HG03039 (cell line): ENCODE results near the gene PTP4A2.
"Not testable (repeated sequence)": the region's sequence is repeated elsewhere in the genome, so short reads cannot be mapped to it uniquely, and the experiment has no call there.

Source experiments
- ATAC-seq: cut with Tn5 transposase; IDR thresholded peaks from one replicate; pipeline ENCODE4 v1.9.1; 2021; ENCODE audit warnings: mild to moderate bottlenecking, moderate library complexity; ENCODE audit not compliant: unreplicated experiment

PTP4A2 gene

DNA sequence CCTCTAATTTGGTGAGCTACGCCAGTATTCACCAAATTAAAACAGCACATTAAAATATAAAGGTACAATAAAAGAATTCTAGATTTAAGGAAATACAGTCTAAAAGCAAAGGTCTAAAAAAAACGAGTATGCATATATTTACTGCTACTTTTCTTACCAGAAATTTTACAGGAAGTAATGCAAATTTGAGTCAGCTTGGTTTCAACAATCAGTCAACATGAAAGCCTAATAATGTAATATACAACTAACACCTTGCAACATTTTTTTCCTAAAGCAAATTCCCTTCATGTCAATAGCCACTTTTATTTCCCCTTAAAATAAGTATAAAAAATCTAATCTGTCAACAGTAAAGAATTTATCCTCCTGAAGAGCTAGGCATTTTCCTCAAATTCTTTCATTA is 11.9 kb downstream of the PTP4A2 start:
- no peak for ATAC-seq

DNA sequence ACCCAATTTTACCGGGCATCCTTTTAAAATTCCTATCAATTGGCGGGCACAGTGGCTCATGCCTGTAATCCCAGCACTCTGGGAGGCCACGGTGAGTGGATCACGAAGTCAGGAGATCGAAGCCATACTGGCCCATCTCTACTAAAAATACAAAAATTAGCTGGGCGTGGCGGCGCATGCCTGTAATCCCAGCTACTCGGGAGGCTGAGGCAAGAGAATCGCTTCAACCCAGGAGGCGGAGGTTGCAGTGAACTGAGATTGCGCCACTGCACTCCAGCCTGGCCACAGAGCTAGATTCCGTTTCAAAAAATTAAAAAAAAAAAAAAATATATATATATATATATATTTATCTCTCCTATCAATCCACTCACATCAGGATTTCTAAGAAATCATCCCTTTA is 12.3 kb downstream of the PTP4A2 start:
- not testable (repeated sequence) for ATAC-seq

DNA sequence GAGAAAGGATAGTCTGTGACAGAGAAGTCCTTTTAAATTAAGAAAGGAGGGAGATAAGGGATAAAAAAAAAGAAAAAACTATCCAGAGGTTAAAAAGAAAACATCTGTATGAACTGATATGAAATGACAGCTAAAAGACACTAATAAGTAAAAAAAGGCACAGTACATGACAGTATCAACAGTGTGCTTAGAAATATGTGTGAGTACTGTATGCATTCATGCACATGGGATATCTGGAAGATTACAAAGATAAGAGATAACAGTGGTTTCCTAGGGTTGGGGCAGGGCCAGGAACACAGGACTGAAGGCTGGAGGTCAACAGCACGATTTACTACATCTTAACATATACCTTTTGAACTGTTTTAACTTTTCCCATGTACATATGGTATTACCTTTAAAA is 13.3 kb downstream of the PTP4A2 start:
- no peak for ATAC-seq

- no peak for ATAC-seq
Observed at GRCh38 chr1:31923901-31924535, 14.2 kb downstream of the PTP4A2 start.

DNA sequence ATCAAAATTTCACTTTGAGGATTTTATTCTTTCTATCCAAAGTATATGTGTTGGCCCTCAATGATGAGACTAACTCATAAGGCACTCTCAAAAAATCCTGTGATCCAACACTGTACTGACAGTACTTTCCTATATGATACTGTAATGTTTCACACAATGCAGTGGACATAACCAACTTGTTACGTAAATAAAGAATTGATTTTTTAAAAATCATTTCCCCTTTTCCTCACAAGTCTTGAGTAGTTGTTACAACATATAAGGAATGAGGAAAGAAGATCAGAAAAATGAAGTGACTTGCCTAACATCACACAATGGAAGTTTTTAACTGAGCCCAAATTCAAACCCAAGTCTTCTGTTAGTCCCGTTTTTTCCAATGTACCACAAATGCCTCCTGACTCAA is 17.2 kb downstream of the PTP4A2 start:
- no peak for ATAC-seq

DNA sequence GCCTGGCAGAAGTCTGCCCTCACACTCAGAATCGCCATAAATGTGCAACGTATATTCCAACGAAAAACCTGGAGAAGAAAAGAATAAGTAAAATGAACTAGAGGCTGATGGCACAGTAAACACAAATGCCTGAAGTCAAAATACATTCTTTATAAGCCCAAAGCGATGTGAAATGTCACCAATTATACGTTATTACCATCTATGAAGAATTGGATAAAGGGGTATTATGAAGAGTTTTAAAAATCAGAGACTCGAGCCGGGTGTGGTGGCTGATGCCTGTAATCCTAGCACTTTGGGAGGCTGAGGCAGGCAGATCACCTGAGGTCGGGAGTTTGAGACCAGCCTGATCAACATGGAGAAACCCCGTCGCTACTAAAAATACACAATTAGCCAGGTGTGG is 18.6 kb downstream of the PTP4A2 start:
- ATAC-seq = no peak

DNA sequence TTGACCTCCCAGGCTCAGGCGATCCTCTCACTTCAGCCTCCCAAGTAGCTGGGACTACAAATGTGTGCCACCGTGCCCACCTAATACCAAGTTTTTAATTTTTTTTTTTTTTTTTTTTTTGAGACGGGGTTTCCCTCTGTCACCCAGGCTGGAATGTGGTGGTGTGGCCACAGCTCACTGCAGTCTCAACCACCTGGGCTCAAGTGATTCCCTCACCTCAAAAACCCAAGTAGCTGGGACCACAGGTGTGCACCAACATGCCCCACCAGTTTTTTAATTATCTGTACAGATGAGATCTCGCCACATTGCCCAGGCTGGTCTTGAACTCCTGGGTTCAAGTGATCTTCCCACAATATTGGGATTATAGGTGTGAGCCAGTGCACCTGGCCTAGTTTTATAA is 22.7 kb downstream of the PTP4A2 start:
- no peak for ATAC-seq

- ATAC-seq = no peak
Observed at GRCh38 chr1:31913968-31914367, 24.2 kb downstream of the PTP4A2 start.

- no peak for ATAC-seq
Observed at GRCh38 chr1:31912839-31913239, 25.3 kb downstream of the PTP4A2 start.

- ATAC-seq = no peak
Observed at GRCh38 chr1:31911994-31912780, 26.0 kb downstream of the PTP4A2 start.

DNA sequence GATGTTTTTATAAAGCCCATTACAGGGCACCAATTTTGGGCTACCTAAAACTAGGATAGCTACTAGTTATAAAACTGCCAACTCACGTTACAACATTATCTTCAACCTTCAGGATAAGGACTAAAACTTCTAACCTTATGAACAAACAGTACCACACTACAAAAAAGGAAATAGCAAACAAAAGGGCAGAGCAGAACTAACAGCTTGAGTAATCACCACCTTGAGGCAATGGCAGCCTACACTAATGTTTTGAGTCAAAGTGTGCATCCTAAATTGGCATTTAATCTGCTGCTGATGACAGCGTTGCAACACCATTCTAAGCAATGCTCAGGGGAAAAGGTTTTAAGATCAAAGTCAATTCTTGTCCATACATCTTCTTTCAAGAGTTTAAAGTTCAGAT is 27.2 kb downstream of the PTP4A2 start:
- ATAC-seq = no peak

DNA sequence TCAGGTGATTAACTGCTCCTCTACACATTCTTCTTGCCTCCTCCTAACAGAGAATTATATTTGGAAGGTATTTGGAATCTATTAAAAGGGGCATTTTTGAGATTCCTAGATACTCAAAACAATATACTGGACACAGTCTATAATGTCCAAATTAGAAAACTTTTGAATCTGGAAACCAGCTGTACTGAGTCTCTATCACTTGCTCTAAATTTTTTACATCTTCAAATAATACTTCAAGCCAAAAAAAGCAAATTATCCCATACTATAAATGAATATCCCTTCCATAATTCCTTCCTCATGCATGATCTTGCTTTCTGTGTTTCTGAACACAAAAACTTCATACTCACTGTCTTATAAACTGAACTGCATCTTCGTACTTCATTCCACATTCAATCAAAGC is 28.5 kb downstream of the PTP4A2 start:
- no peak for ATAC-seq

GRCh38 chr1:31906557-31906956 is 31.6 kb downstream of the PTP4A2 start:
- ATAC-seq = no peak

- no peak for ATAC-seq
Observed at GRCh38 chr1:31905681-31906080, 32.5 kb downstream of the PTP4A2 start.

DNA sequence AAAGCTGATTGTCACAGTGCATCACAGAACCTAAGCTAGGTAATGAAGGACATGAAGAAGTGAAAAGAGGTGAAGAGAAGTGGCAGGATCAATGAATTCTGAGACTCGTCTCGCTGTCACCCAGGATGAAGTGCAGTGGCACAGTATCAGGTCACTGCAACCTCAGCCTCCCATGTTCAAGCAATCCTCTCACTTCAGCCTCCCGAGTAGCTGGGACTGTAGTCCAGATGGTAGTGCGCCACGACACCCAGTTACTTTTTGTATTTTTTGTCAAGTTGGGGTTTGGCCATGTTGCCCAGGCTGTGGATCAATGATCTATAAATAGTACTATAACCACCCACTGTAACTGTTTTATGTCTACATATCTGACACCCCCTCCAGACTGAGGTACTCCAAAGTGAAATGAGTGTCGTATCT is 33.1 kb downstream of the PTP4A2 start:
- ATAC-seq = no peak

- no peak for ATAC-seq
Observed at GRCh38 chr1:31904339-31905092, 33.7 kb downstream of the PTP4A2 start.

DNA sequence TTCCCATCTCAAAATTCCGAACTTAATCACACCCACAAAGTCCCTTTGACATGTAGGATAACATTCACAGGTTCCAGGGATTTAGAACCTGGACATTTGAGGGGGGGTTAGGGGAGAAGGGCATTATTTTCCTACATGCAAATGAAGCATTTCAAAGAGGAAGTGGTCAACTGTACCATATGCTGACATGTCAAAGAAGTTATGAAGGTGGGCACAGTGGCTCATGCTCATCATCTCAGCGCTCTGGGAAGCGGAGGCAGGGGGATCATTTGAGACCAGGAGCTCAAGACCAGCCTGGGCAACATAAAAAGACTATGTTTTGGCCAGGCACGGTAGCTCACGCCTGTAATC is 35.7 kb downstream of the PTP4A2 start:
- no peak for ATAC-seq

DNA sequence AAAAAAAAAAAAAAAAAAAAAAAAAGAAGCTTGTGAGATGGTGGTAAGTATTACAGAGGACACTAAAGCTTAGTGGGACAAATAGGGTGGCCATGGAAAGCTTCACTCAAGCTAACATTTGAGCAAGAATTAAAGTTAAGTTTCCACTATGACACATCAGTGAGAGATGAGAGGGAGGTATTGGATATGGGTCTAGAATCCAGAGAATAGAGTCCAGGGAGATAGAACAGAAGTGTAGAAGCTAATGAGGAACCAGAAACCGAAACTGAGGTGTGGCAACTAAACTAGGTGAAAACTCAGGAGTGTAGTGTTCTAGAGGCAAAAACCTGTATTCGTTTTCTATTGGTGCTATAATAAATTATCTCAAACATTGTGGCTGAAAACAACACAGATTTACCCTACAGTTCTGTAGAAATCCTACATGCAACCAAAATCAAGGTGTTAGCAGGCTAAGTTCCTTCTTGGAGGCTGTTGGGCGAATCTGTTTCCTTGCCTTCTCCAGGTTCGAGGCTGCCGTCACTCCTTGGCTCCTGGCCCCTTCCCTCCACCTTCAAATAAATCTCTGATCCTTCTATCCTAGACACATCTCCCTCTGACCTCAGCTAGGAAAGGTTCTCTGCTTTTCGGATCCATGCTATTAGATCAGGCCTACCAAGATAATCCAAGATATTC is 36.2 kb downstream of the PTP4A2 start:
- no peak for ATAC-seq

DNA sequence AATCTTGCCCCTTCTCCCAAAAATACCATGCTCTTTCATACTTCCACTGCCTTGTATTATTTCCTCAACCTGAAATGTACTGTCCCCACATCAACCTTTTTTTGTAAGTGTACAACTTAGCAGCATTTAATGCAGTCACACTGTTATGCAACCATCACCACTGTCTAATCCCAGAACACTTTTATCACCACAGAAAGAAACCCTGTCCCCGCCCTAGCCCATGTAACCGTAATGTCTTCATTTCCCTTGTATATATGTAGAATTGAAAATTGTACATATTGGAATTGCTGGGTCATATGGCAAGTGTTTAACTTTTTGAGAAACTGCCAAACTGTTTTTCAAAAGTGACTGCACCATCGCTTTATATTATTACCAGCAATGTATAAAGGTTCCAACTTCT is 37.4 kb downstream of the PTP4A2 start:
- no peak for ATAC-seq

DNA sequence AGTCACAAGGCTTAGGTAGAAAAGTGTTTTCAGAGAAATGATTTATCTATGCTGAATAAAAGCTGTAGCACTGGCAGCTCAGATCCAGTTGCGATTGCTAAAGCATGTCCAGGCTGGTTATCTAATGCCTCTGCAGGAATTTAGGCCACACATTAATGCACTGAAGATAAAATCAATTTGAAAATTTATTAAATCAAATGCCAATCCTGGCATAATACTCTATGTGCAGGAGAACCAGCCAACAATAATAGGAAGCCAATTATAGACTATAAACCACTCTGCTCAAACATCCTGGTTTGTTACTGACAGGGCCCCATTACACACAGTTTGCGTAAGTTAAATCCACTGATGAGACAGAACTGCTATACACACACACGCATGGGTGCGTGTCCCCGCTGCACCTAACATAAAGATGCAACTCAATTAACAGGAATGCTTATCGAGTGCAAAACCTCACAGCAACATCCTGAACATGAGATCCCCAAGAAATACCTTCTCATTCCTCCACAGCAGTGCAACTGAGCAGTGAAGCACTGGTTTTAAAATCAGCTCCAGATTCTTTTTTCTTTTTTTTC is 40.6 kb downstream of the PTP4A2 start:
- no peak for ATAC-seq
